ENCODE results near the gene PRSS22.

The PRSS22 gene

GRCh38 chr16:2835638-2836493, 22.1 kb downstream of the PRSS22 start:
- DNase-seq, result no peak
- TF ChIP-seq GATA1 (IDR thresholded peaks at IDR 0.05; ENCODE audit: low read depth, low read length), result no peak
- TF ChIP-seq POLR2A (IDR thresholded peaks at IDR 0.05; ENCODE audit: low read length), result no peak

DNA sequence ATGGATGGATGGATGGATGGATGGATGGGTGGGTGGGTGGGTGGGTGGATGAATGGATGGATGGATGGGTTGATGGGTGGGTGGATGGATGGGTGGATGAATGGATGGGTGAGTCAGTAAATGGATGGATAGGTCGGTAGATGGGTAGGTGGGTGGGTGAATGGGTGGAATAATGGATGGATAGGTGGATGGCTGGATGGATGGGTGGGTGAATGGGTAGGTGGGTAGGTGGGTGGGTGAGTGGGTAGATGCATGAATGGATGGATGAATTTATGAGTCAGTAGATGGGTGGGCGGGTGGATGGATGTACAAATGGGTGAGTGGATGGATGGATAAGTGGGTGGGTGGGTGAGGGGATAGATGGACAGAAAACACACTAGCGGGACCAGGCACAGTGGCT, 23.0 kb downstream of the PRSS22 start:
- TF ChIP-seq POLR2A (IDR thresholded peaks at IDR 0.05; ENCODE audit: low read length), result no peak
- TF ChIP-seq GATA1 (IDR thresholded peaks at IDR 0.05; ENCODE audit: low read depth, low read length), result no peak

DNA sequence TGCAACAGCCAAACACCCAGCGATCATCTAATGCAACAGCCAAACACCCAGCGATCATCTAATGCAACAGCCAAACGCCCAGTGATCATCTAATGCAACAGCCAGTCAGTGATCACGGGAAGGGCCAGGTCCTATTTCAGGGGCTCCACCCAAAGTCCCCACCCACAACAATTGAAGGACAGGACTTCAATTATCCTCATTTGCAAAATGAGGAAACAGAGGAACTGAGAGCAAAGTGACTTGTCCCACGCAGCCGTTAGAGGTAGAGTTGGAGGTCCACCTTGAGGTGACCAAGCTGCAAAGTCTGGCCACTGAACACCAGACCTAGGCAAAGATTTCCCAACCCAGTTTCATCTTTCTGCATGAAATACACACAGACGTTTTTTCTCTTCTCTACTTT, 24.2 kb downstream of the PRSS22 start:
- DNase-seq, result no peak
- TF ChIP-seq POLR2A (IDR thresholded peaks at IDR 0.05; ENCODE audit: low read length) (no peak), GATA1 (IDR thresholded peaks at IDR 0.05; ENCODE audit: low read depth, low read length) (no peak)

More for the DNA sequence above, 23.0 kb downstream of the PRSS22 start:
- DNase-seq, result no peak

DNA sequence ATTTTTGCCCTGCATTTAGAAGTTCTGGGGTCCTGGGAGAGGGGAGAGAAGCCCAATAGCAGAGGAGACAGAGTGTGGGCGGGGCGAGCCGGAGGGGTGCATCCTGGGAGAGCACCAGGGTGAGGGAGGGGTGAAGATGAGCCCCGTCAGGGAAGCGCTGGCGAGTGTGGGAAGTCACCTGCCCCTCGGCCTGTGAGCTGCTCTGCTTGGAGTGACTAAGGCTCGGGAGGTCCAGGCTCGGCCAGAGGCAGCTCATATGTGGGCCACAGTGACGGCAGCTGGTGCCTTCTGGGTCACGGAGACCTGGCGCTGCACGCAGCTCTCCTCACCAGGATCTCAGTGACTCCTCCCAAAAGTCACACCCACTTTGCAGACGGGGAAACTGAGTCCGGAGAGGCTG, 26.8 kb downstream of the PRSS22 start:
- no peak for TF ChIP-seq GATA1 (IDR thresholded peaks at IDR 0.05; ENCODE audit: low read depth, low read length)
- DNase-seq, result no peak

DNA sequence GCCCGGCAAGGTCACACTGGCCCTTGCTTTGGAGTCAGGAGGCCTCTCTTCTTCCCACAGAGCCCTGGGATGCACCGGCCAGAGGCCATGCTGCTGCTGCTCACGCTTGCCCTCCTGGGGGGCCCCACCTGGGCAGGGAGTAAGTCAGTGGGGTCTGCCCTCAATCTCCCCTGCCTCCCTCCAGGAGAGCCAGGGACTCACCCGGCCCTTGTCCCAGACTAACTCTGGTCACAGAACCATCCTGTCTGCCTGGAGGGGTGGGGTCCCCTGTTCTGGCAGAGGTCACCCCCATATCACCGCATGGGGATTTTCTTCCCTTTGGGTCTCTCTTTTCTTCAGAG, 27.6 kb downstream of the PRSS22 start:
- TF ChIP-seq GATA1 (IDR thresholded peaks at IDR 0.05; ENCODE audit: low read depth, low read length), result no peak
- TF ChIP-seq POLR2A (IDR thresholded peaks at IDR 0.05; ENCODE audit: low read length), result no peak
- no peak for DNase-seq

DNA sequence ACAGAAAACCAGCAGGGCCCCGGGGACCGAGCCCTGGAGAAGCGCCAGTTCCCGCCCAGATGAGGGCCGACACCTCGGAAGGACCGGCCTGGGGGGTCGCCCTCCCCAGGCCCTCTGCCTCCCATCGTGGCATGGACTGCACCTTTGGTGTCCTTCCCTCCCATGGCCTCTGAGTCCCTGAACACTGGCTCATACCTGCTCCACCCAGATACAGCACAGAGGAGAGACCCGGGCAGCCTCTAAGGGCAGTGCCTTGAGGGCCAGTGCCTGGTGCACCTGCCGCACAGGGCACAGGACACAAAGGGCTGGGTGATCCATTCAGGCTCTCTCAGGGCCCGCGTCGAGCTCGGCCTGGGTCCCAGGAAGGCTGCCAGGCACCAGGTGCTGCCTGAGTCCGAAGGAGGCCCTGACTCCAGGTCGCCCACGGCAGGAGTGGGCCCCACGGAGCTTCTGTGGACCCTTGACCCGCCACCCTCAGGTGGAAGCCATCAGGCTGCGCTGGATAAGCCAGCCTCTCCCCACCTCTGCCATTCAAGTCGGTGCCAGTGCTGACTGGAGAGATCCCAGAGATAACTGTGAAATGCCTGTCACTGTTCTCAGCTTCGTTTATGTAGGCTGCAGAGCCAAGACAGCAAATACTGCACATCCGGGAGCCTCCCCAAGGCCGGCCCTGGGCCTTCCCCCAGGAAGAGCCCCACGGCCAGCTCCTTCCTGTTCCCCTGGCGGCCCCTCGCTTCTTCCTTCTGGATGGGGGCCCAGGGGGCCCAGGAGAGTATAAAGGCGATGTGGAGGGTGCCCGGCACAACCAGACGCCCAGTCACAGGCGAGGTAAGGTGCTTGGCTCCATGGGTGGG, 28.2 kb downstream of the PRSS22 start, which contains the start of gene ZG16B:
Gene ZG16B, plus strand, starts transcription at position 803 of the 854 bp plus-strand sequence. CDS start 139 bp downstream, outside the sequence.
- TF ChIP-seq POLR2A (IDR thresholded peaks at IDR 0.05; ENCODE audit: low read length), result no peak
- no peak for TF ChIP-seq GATA1 (IDR thresholded peaks at IDR 0.05; ENCODE audit: low read depth, low read length)
- DNase-seq, result no peak

GRCh38 chr16:2828876-2829430, 29.0 kb downstream of the PRSS22 start:
- TF ChIP-seq POLR2A (IDR thresholded peaks at IDR 0.05; ENCODE audit: low read length), result no peak
- TF ChIP-seq GATA1 (IDR thresholded peaks at IDR 0.05; ENCODE audit: low read depth, low read length), result no peak
- DNase-seq, result no peak

GRCh38 chr16:2828521-2828840, 29.5 kb downstream of the PRSS22 start:
- no peak for DNase-seq
- TF ChIP-seq GATA1 (IDR thresholded peaks at IDR 0.05; ENCODE audit: low read depth, low read length) (no peak), POLR2A (IDR thresholded peaks at IDR 0.05; ENCODE audit: low read length) (no peak)

DNA sequence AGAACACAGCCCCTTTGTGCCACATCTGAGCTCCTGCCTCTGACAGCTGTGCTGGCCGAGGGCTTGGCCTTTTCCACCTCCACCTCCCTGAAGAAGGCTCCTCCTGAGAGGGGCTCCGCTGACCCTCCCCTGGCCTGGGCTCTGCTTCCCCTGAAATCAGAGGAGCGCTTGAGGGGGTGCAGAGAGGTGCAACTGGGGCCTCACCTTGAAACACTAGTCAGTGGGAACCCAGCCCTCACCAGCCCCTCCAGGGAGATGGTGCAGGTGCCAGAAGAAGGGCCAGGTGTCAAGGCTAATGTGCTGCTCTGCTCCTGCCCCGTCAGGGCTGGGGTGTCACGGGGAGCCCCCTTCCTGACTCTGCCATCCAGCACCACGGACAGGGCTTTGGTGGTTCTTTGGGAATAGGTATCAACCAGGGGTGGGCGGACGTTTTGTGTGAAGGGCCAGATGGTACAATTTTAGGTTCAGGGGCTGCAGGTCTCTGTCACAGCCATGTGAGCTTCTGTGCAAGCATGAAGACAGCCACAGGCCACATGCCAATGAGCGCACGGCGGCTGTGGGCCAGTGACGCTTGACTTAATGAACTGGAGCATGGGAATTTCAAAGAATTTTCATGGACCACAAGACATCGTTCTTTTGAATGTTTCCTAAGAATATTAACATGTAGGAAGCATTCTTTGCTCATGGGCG, 30.0 kb downstream of the PRSS22 start:
- DNase-seq, result no peak
- TF ChIP-seq GATA1 (IDR thresholded peaks at IDR 0.05; ENCODE audit: low read depth, low read length) (no peak), POLR2A (IDR thresholded peaks at IDR 0.05; ENCODE audit: low read length) (no peak)

- TF ChIP-seq GATA1 (IDR thresholded peaks at IDR 0.05; ENCODE audit: low read depth, low read length), result no peak
- no peak for TF ChIP-seq POLR2A (IDR thresholded peaks at IDR 0.05; ENCODE audit: low read length)
- DNase-seq, result no peak
Measured at GRCh38 chr16:2827374-2827791, 30.6 kb downstream of the PRSS22 start.

DNA sequence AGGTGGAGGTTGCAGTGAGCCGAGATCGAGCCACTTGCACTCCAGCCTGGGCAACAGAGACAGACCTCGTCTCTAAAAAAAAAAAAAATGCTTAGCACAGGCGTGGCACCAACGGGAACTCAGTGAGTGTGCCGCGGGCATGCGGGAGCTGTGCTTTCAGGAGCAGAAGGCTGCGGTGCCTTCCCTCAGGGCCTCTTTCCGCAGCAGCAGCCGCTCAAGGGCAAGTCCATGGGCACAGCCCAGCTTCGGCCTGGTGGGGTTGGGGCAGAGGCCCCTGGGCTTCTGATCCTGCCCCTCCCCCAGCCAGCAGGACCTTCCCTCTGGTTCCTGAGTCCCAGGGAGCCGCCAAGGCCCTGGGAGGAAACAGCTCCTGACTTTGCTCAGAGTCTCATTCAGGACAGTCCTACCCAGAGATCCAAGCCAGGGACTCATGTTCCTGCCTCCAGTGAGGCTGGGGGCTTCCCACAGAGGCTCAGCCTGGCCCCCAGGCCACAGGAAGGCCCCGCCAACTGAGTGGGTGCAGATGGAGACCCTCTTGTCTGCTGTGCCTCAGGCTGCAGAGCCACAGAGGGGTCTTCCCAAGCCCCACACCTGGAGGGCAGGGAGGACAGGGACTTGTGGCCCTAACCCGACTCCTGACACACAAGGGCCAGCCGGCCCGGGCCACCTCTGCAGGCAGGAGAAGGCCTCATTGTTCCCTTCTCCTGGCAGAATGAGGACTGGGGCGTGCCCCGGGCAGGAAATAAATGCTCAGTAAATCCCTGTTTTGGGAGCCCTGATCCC, 31.2 kb downstream of the PRSS22 start:
- DNase-seq, result no peak
- no peak for TF ChIP-seq POLR2A (IDR thresholded peaks at IDR 0.05; ENCODE audit: low read length)
- TF ChIP-seq GATA1 (IDR thresholded peaks at IDR 0.05; ENCODE audit: low read depth, low read length), result no peak

DNA sequence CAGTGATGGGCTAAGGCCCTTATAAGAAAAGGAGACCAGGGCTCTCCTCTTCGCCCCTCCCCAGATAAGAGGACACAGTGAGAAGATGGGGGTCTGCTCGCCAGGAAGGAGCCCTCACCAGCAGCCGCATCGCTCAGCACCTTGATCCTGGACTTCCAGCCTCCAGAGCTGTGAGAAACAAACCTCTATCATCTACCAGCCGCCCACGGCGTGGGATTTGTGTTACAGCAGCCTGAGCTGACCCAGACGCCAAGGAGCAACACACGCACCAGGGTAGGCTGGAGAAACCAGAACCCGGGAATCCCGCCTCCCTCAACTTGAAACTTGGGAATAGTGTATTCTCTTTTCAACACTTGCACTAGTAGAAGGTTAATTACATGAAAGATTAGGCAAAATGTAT, 32.1 kb downstream of the PRSS22 start:
- TF ChIP-seq GATA1 (IDR thresholded peaks at IDR 0.05; ENCODE audit: low read depth, low read length) (no peak), POLR2A (IDR thresholded peaks at IDR 0.05; ENCODE audit: low read length) (no peak)

More for the DNA sequence above, 32.1 kb downstream of the PRSS22 start:
- no peak for DNase-seq
